Esophagus squamous epithelium (tissue), 5 donors: Measurements from ENCODE around the gene SCUBE2. TPM values are rescaled to one million over a fixed set of nuclear protein-coding genes. Genes with fewer than 3 reads are reported as not detected.
"Not testable (repeated sequence)": the region's sequence is repeated elsewhere in the genome, so short reads cannot be mapped to it uniquely, and the experiment has no call there.

ENCODE experiments used
- DNase-seq: peaks from one replicate; lab custom pipeline; 2025; lab: John Stamatoyannopoulos, UW
- H3K27ac ChIP-seq, 4 donors: fragments of 200-600 bp; sonication (generic); one replicate each; pipeline ENCODE4 v1.5.1; 2016 to 2019; ENCODE audit warnings: mild to moderate bottlenecking in 1 of 4
- H3K27me3 ChIP-seq, 4 donors: fragments of 200-600 bp; sonication (generic); 1 replicate in 3 of 4; 2 replicates in 1 of 4; pipeline versions ENCODE4 v1.5.1 to v1.6.0; 2017 to 2021; ENCODE audit warnings: antibody characterized with exemption in 1 of 4
- H3K36me3 ChIP-seq, 3 donors: fragments of 200-600 bp; sonication (generic); one replicate each; pipeline ENCODE4 v1.5.1; 2016 to 2019
- H3K4me1 ChIP-seq, 3 donors: fragments of 200-600 bp; sonication (generic); one replicate each; pipeline ENCODE4 v1.5.1; 2017 to 2019
- H3K4me3 ChIP-seq, 4 donors: fragments of 200-600 bp; sonication (generic); 1 replicate in 3 of 4; 2 replicates in 1 of 4; pipeline ENCODE4 v1.5.1; 2016 to 2019; ENCODE audit warnings: mild to moderate bottlenecking in 2 of 4, moderate library complexity in 1 of 4
- H3K9me3 ChIP-seq, 3 donors: fragments of 200-600 bp; sonication (generic); one replicate each; pipeline ENCODE4 v1.5.1; 2016 to 2019
- POLR2A ChIP-seq, 4 donors: fragments of 450-650 bp; IDR thresholded peaks; one replicate each; pipeline ENCODE4 v1.6.1; 2017; ENCODE audit warnings: antibody characterized with exemption in 4 of 4, mild to moderate bottlenecking in 4 of 4, moderate library complexity in 3 of 4
- WGBS, 2 donors: methylation state at CpG; one replicate each; pipeline ENCODE4 v1.1.5; 2018; 5-methylcytosine and 5-hydroxymethylcytosine counted together
- intact Hi-C: fragments of 100-400 bp; cut with DNase I; formaldehyde crosslinking; loops from one replicate; pipeline ENCODE4 v1.15.0; 2022
- total RNA-seq, 4 donors: library from RNA; depleted of rRNA; stranded (reverse); fragments of >200 nt; gene quantifications; one replicate each; pipeline ENCODE4 v1.1.0, GENCODE V29; 2016
- TF ChIP-seq, protein P1 (sequence below), 6 experiments: fragments of 450-650 bp in 4 of 6; fragments of 200-600 bp in 2 of 6; sonication (generic) in 2 of 6; IDR thresholded peaks; one replicate each; pipeline ENCODE4 v1.5.1; 2016 to 2019; ENCODE audit warnings: antibody characterized with exemption in 6 of 6, mild to moderate bottlenecking in 4 of 6, moderate library complexity in 4 of 6
- donor health status: DM: yes; HTN: yes; CAD: no.

Gene SCUBE2
- total RNA-seq, 4 donors from 2014 or later: 0.97 to 4.9 (median 3.8) TPM

DNA sequence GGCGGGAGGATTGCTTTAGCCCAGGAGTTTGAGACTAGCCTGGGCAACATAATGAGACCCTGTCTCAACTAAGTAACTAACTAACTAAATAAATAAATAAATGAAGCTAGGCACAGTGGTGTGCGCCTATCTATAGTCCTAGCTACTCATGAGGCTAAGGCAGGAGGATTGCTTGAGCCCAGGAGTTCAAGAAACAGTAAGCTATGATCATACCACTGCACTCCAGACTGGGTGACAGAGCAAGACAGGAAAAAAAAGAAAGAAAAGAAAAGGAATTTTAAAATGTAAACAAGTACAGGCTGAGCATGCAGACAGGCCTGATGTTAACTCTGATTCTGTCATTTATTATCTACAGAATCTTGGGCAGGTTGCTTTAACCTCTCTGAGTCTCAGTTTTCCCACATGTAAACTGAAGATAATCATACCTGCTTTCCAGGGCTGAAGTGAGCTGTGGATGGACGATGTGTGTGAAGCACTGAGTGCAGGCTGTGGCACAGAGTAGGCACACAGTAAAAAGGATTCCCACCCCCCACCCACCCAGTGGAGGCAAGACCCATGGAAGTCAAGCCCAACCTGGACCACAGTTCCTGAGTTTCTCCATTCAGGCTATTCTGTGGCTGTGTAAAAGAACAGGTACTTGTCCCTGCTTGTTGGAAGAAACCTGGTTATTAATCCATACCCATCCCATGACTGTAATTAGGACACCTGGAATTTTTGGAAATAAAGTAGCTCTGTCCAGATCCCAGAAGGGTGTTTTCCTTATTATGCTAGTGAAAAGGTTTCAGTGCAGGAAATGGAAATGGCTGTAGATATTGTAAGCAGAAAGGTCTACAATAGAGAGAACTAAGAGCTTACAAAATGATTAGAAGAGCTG is 18.7 kb upstream of the SCUBE2 start:
- 60 to 73% methylated on average over 2 to 3 of the region's 3 CpGs for WGBS, 2 donors
- intact Hi-C loops: no loop called here
- Histone ChIP-seq H3K27me3 (no peaks in the 10 kb centered on the region), H3K27ac (no peak overlapping the region), H3K36me3 (no peaks in the 10 kb centered on the region), H3K9me3 (peaks cover 0 to 22% (median 0%) of the 10 kb centered on the region in 3 donors), H3K4me1 (peaks cover 0 to 12% (median 0%) of the 10 kb centered on the region in 3 donors), H3K4me3 (no peak overlapping the region)
- TF ChIP-seq, protein P1, sequence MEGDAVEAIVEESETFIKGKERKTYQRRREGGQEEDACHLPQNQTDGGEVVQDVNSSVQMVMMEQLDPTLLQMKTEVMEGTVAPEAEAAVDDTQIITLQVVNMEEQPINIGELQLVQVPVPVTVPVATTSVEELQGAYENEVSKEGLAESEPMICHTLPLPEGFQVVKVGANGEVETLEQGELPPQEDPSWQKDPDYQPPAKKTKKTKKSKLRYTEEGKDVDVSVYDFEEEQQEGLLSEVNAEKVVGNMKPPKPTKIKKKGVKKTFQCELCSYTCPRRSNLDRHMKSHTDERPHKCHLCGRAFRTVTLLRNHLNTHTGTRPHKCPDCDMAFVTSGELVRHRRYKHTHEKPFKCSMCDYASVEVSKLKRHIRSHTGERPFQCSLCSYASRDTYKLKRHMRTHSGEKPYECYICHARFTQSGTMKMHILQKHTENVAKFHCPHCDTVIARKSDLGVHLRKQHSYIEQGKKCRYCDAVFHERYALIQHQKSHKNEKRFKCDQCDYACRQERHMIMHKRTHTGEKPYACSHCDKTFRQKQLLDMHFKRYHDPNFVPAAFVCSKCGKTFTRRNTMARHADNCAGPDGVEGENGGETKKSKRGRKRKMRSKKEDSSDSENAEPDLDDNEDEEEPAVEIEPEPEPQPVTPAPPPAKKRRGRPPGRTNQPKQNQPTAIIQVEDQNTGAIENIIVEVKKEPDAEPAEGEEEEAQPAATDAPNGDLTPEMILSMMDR (IDR thresholded peaks at IDR 0.05): no peak
- no peak for TF ChIP-seq POLR2A (IDR thresholded peaks at IDR 0.05)
- DNase-seq: no peak

DNA sequence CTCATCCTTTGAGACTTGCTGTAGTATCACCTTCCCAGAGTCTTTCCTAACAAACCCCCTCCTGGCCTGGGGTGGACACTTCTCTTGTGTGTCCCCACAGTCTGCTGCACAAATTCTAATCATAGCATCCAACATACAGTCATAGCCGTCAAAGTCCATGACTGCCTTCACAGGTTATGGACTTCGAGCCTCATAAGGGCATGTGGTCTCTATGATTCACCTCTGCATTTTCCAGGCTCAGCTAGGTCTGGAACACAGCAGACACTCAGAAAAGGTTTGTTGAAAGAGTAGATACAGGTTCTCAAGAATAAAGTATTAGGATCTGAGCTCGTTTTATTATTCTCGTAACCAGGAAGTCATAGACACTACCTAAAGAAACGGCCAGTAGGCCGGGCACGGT is 13.2 kb upstream of the SCUBE2 start:
- DNase-seq: no peak
- Histone ChIP-seq H3K9me3 (no peaks in the 10 kb centered on the region), H3K4me3 (no peak overlapping the region), H3K36me3 (no peaks in the 10 kb centered on the region), H3K27me3 (no peaks in the 10 kb centered on the region), H3K27ac (no peak overlapping the region), H3K4me1 (no peaks in the 10 kb centered on the region)
- intact Hi-C loops: no loop called here
- WGBS, 2 donors: 91 to 93% methylated on average over 6 to 7 of the region's 7 CpGs
- TF ChIP-seq, protein P1 (IDR thresholded peaks at IDR 0.05): no peak
- no peak for TF ChIP-seq POLR2A (IDR thresholded peaks at IDR 0.05)

DNA sequence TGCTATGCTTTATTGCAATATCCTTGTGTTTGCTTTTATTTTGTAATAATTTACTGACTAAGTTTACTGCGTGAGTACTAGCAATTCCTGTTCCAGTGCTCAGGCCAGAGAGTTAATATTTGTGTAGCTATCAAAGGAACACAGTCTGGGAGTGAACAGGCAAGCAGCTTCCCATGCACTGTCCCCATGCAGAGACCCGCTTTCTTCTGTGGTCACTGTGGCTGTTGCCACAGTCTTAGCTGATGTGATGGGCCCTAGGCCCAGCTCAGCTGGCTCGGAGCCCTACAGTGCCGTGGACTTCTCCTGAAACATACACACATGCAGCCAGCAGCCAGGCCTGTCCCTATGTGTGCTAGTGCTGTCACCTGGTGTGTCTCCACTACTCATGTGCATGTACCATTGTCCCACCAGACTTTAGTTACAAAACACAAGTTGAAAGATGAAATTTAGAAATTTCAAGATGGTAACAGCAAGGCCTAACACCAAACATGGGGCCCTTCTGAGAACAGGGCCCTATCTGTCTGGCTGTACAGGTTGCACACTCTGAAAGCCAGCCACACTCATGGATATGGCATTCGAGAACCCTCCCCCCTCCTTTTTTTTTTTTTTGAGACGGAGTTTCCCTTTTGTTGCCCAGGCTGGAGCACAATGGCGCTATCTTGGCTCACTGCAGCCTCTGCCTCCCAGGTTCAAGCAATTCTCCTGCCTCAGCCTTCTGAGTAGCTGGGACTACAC is 12.3 kb upstream of the SCUBE2 start:
- H3K36me3 ChIP-seq: no peaks in the 10 kb centered on the region
- no peaks in the 10 kb centered on the region for H3K9me3 ChIP-seq
- no peak overlapping the region for H3K27ac ChIP-seq
- H3K27me3 ChIP-seq: no peaks in the 10 kb centered on the region
- DNase-seq: no peak
- WGBS, 2 donors: 83 to 96% methylated on average over 4 to 7 of the region's 7 CpGs
- no peak for TF ChIP-seq POLR2A (IDR thresholded peaks at IDR 0.05)
- TF ChIP-seq, protein P1 (IDR thresholded peaks at IDR 0.05): no peak
- H3K4me1 ChIP-seq: no peaks in the 10 kb centered on the region
- no peak overlapping the region for H3K4me3 ChIP-seq
- intact Hi-C loops: no loop called here

DNA sequence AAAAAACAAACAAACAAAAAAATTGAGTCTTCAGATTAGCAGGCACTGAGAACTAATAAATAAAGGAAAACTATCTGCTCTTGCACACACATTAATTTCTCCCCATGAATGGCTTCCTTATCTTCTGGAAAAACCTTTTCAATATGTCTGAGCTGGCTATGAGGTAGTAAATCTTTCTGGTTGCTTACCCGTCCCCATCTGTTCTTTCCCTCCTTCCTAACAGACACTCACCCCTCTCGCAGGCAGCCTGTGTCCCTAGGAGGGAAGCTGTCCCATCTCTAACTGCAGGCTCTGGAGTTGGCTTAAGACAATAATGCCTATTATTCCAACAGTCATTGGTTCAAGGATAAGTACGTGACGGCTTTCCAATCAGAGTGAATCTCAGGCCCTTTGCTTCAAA is 8.2 kb upstream of the SCUBE2 start:
- WGBS, 2 donors: 77 to 78% methylated on average over 3 to 4 of the region's 4 CpGs
- TF ChIP-seq, protein P1 (IDR thresholded peaks at IDR 0.05): no peak
- no peak for TF ChIP-seq POLR2A (IDR thresholded peaks at IDR 0.05)

DNA sequence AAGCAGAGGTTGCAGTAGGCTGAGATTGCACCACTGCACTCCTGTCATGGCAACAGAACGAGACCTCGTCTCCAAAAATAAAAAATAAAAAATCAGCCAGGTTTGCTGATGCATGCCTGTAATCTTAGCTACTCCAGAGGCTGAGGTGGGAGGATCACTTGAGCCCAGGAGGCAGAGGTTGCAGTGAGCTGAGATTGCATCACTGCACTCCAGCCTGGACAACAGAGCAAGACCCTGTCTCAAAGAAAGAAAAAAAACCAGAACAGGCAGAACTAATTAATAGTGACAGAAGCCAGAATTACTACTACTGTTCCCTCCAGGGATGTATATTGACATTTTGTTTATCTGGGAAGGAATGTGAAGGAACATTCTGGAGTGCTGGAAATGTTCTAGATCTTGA is 7.1 kb upstream of the SCUBE2 start:
- H3K9me3 ChIP-seq, H3K27ac ChIP-seq, H3K4me1 ChIP-seq, H3K27me3 ChIP-seq, H3K4me3 ChIP-seq, intact Hi-C loops, H3K36me3 ChIP-seq, DNase-seq: not testable (repeated sequence)
- WGBS, 2 donors: 46 to 50% methylated on average over 2 of the region's 2 CpGs

More for the DNA sequence above, 8.2 kb upstream of the SCUBE2 start:
- Histone ChIP-seq H3K27ac (no peak overlapping the region), H3K27me3 (peaks cover 0 to 6% (median 0%) of the 10 kb centered on the region in 4 donors), H3K9me3 (no peaks in the 10 kb centered on the region), H3K36me3 (no peaks in the 10 kb centered on the region), H3K4me1 (no peaks in the 10 kb centered on the region), H3K4me3 (no peak overlapping the region)
- intact Hi-C loops: no loop called here
- no peak for DNase-seq

DNA sequence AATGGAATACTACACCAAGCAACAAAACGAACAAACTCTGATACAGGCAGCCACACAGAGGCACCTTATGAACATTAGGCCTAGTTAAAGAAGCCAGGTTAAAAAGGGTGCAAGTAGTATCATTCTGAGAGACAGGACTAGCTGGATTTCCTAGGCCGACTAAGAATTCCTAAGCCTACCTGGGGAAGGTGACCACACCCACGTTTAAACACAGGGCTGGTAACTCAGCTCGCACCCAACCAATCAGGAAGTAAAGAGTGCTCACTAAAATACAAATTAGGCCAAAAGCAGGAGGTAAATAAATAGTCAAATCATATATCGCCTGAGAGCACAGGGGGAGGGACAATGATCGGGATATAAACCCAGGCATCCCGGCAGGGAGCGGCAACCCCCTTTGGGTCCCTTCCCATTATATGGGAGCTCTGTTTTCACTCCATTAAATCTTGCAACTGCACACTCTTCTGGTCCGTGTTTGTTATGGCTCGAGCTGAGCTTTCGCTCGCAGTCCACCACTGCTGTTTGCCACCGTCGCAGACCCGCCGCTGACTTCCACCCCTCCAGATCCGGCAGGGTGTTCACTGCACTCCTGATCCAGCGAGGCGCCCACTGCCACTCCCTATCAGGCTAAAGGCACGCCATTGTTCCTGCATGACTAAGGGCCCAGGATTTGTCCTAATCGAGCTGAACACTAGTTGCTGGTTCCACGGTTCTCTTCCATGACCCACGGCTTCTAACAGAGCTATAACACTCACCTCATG is 6.0 kb upstream of the SCUBE2 start:
- DNase-seq, H3K4me3 ChIP-seq, H3K4me1 ChIP-seq, H3K36me3 ChIP-seq, intact Hi-C loops, H3K9me3 ChIP-seq: not testable (repeated sequence)
- 82% methylated on average over 15 to 20 of the region's 23 CpGs for WGBS, 2 donors
- peak overlapping the region in 2 of 4 donors; percentile 23 to 44 for H3K27ac ChIP-seq
- H3K27me3 ChIP-seq: peaks cover 0 to 12% (median 0%) of the 10 kb centered on the region in 4 donors
